LNCaP clone FGC (cell line): ENCODE measurements around the gene CCDC195.

Experiments used
- DNase-seq: peaks from one replicate; pipeline ENCODE4 v3.0.0-alpha.2; 2011; ENCODE audit warnings: low read depth
- H3K4me3 ChIP-seq: 2 replicates; pipeline ENCODE4 v1.5.1; 2011; ENCODE audit warnings: mild to moderate bottlenecking, low read depth, low read length, control low read depth
- TF ChIP-seq, protein P1 (sequence below): IDR thresholded peaks from 2 replicates; pipeline ENCODE4 v1.5.1; 2012; ENCODE audit warnings: mild to moderate bottlenecking; ENCODE audit not compliant: control insufficient read depth, insufficient read depth; ENCODE audit errors: extremely low read depth

Gene CCDC195

DNA sequence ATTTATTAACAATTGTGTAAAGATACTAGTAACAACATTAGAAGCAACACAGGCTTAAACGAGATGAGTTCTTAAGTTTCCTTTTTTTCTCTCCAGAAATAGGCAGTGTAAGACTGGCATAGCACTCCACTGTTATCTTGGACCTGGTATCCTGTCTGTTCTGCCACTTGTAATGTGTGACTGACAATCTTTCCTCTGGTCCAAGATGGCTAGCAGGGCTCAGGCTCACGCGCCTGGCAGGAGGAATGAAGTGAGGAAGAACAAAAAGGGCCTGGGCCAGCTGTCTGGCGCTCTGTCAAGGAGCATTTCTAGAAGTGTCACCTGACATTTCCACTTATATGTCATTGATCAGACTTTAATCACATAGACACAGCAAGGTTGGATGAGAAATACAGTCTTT lies 31.6 kb upstream of the CCDC195 start:
- no peak for DNase-seq
- no peak overlapping the region for H3K4me3 ChIP-seq
- TF ChIP-seq, protein P1, sequence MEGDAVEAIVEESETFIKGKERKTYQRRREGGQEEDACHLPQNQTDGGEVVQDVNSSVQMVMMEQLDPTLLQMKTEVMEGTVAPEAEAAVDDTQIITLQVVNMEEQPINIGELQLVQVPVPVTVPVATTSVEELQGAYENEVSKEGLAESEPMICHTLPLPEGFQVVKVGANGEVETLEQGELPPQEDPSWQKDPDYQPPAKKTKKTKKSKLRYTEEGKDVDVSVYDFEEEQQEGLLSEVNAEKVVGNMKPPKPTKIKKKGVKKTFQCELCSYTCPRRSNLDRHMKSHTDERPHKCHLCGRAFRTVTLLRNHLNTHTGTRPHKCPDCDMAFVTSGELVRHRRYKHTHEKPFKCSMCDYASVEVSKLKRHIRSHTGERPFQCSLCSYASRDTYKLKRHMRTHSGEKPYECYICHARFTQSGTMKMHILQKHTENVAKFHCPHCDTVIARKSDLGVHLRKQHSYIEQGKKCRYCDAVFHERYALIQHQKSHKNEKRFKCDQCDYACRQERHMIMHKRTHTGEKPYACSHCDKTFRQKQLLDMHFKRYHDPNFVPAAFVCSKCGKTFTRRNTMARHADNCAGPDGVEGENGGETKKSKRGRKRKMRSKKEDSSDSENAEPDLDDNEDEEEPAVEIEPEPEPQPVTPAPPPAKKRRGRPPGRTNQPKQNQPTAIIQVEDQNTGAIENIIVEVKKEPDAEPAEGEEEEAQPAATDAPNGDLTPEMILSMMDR = no peak

DNA sequence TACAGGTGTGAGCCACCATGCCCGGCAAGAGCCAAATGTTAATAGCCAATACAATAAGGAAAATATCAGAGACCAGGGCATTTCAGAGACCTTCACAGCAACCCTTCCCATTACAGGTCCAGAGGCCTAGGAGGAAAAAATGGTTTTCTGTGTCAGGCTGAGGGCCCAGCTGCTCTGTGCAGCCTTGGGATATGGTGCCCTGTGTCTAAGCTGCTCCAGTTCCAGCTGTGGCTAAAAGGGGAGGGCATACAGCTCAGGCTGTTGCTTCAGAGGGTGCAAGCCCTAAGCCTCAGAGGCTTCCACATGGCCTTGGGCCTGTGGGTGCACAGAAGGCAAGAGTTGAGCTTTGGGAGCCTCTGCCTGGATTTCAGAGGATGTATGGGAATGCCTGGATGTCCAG lies 20.1 kb upstream of the CCDC195 start:
- TF ChIP-seq, protein P1 = no peak
- DNase-seq = no peak
- H3K4me3 ChIP-seq = no peak overlapping the region

DNA sequence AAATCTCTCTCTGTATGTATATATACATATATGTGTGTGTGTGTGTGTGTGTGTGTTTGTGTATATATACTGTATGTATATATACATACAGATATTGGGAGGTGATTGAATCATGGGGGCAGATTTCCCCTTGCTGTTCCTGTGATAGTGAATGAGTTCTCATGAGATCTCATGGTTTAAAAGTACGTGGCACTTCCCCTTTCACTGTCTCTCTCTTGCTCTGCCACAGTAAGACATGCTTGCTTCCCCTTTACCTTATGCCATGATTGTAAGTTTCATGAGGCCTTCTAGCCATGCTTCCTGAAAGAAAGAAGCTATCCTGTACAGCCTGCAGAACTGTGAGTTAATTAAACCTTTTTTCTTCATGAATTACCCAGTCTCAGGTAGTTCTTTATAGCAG lies 18.8 kb upstream of the CCDC195 start:
- TF ChIP-seq, protein P1 = no peak
- no peak overlapping the region for H3K4me3 ChIP-seq
- DNase-seq = no peak

DNA sequence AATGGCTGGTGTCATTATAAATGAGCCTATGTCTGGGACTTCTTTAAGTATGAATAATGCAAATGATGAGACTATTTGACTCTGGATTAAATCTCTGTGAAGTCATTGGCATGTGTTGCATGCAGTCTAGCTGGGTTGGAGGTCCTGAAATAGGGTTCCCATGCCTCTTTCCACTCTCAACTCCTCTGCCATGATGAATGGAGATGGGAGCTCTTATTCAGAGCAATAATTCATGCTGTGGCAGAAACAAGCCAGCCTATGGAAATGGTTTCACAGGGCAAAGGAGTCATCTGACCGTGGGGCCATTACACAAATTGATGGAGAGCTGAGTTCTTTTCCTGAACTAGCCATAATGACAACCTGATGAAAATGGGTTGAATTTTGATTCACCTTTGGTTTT lies 15.5 kb upstream of the CCDC195 start:
- no peak overlapping the region for H3K4me3 ChIP-seq
- TF ChIP-seq, protein P1 = no peak
- no peak for DNase-seq

DNA sequence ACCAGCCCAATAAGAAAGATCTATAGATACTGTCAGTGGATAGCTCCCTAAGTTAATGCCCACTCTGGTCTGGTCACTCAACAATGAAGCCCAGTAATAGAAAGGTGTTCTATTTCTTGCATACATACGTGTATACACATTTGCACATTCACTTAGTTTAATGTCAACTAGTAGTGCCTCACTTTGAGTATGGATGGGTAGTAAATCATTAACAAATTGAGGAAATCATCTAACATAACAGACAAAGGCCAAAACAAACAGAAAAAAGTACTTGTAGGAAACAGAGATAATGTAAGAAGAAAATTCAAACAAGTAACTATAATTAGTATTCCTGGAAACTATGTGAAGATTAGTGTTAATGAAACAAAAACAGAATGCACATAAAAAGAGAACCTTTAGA lies 13.3 kb upstream of the CCDC195 start:
- TF ChIP-seq, protein P1 = no peak
- no peak overlapping the region for H3K4me3 ChIP-seq
- no peak for DNase-seq

DNA sequence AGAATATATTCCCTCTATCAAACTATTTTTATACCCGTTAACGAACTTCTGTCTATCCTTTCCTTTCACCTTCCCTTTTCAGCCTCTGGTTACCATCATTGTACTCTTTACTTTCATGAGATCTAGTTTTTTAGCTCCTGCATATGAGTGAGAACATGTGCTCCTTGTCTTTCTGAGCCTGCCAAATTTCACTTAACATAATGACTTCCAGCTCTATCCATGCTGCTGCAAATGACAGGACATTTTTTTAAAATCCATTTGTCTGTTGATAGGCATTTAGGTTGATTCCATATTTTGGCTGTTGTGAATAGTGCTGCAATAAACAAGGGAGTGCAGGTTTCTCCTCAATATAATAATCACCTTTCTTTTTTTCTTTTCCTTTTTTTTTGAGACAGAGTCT lies 8.2 kb upstream of the CCDC195 start:
- no peak for DNase-seq
- TF ChIP-seq, protein P1 = no peak
- H3K4me3 ChIP-seq = no peak overlapping the region

DNA sequence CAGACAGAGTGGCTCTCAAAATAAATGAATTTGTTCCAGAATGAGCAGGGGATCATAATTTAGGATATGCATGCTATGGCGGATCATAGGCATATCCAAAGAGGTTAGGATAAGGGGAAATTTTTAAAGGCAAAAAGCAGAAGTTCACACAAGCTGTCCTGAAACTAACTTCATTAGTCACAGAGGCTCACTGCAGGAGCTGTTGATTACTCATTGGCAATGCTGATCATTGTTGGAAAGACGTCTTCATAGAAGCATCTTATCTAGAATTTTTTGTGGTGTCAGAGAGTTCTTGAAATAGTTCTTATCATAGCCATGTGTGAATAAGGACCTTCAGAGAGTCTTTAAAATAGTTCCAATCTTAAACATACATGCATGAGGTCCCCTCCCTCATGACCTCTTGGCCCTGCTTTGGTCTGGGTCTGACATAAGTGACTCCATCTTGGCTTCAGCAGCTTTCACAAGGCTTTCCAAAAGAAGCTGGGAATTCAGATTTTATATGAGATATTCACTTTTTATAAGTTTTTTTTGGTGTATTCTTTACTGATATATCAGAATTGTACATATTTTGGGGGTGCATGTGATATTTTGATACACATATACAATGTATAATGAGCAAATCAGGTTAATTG lies 7.5 kb upstream of the CCDC195 start:
- no peak overlapping the region for H3K4me3 ChIP-seq
- DNase-seq = no peak
- TF ChIP-seq, protein P1 = no peak
